GM21825 (cell line): ENCODE results near the gene ADGRB3.
"Not testable (repeated sequence)": the region's sequence is repeated elsewhere in the genome, so short reads cannot be mapped to it uniquely, and the experiment has no call there.

Experiments used
- ATAC-seq: cut with Tn5 transposase; IDR thresholded peaks from one replicate; pipeline ENCODE4 v1.9.1; 2021; ENCODE audit warnings: mild to moderate bottlenecking, moderate library complexity; ENCODE audit not compliant: unreplicated experiment

Gene ADGRB3

DNA sequence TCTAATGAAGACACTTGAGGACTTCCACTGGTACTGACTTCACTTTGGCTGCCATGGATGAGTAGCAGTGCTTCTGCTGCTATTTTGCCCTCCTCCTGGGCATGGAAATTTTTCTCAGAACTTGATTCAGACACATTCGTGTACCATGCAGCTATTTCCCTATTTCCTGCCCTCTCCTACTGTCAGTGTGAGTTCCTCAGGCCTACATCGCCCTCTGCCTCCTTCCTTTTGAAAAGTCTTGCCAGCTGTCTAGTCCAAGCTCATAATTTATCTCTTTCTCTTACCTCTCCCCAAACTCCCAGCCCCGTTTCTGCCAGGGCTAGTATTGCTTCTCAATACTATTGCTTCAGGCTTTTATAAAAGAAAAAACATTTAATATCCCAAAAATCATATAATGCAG lies 470.2 kb downstream of the ADGRB3 start:
- ATAC-seq: no peak

DNA sequence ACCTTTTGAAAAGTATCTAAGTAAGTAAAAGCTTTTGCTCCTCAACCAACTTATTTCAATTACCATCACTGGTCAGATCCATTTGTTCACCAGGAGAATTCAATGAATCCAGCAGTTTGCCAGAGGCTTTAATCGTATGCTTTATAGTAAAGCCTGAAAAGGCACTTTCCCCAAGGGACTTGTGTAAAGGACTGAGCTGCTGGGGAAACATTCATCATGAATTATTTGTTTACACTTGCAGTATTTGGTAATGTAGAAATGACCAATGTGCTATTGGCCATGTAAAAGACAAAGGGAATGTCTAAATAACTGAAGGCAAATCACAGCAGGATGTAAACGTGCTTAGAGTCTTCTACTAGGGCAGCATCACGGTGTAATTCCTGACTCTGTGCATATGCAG lies 471.4 kb downstream of the ADGRB3 start:
- no peak for ATAC-seq

DNA sequence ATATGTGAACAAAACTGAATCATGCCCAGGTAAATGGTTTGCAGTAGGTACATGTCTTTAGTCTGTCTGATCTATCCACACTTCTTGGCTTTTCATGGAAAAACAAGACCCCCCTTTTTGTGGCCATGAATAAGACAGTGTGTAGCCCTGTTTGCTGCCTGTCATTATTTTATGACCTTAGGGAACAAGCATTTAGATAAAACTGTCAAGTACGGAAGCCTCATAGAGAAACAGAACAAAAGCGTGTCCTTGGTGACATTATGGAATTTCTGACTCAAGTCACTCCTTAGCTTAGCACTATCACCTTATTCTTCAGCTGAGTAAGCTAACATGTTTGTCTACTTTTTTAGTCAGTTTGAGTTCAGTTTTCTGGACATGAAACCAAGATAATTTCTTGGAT lies 476.2 kb downstream of the ADGRB3 start:
- ATAC-seq: no peak

DNA sequence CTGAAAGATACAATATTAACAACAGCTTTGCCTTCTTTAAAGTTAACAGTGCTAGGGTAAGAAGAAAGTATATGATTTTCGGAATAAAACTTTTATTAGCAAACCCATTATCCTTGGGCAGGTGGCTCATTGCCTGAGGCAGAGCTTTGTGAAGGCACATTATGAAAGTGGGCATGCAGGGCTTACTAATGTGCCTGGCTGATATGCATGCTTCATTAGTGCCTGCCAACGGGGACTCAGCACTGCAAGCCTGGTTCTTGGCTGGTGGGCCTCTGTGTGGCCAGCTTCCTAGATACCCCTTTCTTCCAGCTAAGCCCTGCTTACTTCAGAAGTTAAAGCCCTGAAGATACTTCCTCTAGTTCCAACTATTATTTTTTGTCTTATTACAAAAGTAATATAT lies 481.6 kb downstream of the ADGRB3 start:
- no peak for ATAC-seq

DNA sequence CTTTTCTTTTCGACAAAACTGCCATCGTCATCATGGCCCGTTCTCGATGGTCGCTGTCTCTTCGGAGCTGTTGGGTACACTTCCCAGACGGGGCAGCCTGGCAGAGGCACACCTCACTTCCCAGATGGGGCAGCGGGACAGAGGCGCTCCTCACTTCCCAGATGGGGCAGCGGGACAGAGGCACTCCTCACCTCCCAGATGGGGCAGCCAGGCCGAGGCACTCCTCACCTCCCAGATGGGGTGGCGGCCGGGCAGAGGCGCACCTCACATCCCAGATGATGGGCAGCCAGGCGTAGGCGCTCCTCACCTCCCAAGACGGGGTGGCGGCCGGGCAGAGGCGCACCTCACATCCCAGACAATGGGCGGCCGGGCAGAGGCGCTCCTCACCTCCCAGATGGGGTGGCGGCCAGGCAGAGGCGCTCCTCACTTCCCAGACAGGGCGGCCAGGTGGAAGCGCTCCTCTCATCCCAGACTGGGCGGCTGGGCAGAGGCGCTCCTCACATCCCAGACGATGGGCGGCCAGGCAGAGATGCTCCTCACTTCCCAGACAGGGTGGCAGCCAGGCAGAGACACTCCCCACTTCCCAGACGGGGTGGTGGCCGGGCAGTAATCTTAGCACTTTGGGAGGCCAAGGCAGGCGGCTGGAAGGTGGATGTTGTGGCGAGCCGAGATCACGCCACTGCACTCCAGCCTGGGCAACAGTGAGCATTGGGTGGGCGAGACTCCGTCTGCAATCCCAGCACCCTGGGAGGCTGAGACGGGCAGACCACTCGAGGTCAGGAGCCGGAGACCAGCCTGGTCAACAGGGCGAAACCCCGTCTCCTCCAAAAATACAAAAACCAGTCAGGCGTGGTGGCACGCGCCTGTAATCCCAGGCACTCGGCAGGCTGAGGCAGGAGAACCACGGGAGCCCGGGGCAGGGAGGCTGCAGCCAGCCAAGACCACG lies 486.7 kb downstream of the ADGRB3 start:
- not testable (repeated sequence) for ATAC-seq

DNA sequence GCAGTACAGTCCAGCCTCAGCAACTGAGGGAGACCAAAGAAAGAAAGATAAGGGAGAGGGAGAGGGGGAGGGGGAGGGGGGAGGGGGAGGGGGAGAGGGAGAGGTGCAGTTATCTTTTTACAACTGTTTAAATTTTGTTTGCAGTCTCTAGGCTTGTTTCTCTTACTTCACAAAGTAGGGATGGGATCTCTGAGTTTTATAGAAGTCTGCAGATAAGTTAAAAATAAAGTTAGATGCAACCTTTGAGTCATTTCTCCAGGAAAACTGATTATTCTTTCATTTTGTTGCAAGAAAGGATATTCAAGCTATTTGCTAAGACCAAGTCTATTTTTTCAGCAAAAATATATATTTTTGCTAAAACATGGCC lies 487.3 kb downstream of the ADGRB3 start:
- no peak for ATAC-seq

DNA sequence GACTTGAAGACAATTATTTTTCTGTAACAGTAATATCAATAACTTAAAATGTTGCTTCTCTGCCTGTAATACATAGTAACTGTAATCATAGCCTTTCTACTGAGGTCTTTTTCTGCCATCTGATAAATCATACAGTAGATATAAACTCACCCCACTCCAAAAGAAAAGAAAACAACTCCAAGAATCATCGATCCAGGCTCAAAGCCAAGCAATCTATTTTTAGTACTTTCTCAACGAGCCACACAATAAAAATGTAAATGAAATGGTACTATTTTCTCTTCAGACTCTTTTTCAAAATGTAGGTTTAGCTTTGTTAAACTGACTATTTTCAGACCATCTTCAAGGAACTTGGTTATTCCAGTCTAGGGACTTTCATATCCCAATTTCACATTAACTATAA lies 493.3 kb downstream of the ADGRB3 start:
- ATAC-seq: no peak

DNA sequence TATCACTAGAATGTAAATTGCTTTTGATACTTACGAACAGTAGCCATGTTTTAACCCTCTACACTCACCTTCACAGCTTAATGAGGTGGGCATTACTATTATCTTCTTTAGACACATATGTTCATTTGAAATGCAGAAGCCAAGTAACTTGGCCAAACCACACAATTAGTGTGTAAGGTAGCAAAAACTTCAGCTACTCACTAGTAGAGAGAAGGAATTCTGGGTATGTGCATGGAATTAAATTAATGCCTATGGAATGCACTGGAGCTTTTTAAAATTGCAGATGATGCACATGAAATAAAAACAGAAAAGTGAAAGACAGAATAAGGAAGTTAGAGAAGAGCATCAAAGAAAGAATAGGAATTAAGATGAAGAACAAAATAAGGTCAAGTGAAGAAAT lies 494.0 kb downstream of the ADGRB3 start:
- no peak for ATAC-seq

DNA sequence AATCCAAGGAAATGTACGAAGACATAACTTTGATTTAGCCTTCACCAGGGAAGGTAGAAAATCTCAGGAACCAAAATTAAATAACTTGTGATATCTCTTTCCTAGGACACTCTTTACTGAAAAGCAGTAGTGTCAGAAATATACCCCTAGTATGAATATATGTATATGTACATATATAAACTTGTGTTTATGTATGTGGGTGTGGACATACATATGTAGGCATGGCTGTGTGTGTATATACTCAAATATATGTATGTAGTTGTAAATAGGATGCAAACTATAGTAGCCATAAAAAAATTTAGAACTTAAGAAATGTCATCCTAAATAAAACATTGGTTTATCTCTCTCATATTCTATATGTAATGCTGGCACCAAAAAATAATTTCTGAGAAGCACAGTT lies 500.8 kb downstream of the ADGRB3 start:
- no peak for ATAC-seq

DNA sequence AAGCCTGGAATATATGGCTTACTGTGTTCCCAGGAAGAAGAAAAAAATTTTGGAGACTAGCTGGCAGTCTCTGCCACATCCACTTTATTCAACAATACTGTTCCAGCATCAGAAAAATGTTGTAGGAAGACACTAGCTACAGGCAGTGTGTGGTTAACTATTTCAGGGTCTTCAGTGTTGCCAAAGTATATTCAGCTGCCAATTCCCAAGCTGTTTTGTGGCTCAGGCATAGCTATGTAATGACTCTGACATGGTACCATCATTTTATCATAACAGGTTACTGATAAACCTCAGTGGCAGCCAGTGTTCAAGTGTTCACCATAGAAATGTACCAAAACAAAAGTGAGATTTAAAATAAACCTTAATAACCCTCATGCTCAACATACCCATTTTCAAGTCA lies 503.1 kb downstream of the ADGRB3 start:
- no peak for ATAC-seq

DNA sequence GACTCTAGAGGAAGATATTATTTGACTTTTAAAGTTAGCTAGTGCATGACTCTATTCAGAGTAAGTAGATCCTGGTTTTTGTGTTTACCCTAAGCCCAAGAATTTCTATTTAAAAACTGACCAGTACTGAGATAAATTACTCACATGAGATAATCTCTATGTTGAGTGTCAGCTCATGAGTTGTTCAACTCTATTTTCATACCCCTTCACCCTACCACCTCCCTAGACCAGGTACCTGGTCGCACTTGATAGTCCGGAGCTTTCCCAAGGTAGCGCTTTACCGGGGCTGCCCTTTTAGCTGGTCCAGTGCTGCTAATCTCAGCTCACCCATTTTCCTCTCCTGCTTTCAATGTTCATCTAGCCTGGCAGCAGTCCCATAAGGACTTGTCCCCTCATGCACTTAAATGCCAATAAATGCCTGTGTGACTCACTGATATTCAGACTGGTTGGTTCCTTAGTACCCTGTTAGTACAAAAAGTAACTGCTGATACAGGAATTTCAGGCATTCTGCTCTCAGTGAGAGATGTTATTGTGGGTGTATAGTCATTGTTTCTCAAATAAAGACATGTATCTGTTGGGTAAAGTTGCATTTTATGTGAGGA lies 503.9 kb downstream of the ADGRB3 start:
- ATAC-seq: no peak

DNA sequence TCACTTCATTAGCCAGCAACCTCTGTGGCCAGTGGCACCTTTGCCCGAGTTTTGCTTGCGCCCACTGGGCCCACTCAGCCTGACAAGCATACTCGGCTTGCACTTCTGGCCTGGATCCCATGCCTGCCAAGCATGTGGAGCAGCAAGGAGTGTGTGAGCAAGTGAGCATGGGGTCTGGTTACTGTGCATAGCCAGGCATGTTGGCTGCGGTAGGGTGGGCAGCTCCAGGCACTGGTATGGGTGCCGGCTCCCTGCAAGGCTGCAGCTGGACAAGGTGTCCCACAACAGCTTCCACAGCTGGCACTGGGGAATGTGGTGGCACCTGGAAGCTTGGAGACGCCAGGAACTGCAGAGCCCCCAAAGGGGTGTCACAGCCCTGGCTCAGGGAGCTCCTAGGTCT lies 510.0 kb downstream of the ADGRB3 start:
- ATAC-seq: no peak

DNA sequence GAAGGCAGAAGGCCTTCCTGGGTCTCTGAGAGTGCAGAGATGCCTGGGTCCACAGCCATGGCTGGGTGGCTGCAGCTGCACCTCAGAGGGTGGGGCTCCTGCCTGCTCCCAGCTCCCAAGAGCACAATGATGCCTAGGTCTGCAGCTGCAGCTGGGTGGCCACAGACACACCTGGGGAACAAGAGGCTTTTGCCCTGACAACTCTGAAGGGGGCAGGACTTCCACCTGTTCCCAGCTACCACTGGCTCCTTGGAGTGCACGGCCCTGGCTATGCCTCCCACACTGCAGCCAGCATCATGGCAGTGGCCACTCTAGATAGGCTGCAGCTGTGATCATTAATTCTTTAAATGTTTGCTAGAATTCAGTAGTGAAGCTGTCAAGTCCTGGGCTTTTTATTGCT lies 511.3 kb downstream of the ADGRB3 start:
- ATAC-seq: no peak

DNA sequence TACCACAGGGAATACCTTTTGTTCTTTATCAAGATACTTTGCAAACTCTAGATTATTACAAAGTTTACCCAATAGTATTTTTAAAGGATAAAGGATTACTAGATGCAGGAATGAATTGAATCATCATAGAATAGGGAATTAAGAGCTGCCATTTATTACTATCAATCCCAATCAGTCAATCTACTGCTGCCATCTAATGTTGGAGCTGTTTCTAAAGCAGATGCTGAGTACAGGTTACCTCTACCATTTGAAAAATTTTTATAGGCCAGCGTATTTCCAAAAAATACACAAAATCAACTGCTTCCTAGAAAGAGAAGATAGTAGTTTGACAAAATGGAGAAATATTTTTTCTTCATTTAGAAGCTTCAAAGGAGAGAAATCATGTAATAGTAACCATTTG lies 520.4 kb downstream of the ADGRB3 start:
- ATAC-seq: no peak

DNA sequence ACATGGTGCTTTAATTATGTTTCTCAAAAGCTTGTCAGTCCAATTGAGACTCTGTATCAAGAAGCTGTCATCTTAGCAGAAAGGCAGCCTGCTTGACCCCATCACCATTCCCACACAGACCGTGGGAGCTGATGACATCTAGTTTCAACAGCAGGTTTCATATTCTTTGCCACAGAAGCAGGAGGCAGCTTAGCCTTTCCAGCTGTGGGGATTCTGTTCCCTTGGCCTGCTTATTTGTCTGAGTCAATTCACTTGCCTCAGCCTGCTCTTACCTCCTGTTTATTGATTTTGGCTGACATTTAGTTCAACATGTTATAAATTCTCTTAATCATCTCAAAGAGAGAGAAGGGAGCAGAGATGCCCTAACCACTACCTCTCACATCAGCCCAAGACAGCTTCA lies 527.7 kb downstream of the ADGRB3 start:
- no peak for ATAC-seq

DNA sequence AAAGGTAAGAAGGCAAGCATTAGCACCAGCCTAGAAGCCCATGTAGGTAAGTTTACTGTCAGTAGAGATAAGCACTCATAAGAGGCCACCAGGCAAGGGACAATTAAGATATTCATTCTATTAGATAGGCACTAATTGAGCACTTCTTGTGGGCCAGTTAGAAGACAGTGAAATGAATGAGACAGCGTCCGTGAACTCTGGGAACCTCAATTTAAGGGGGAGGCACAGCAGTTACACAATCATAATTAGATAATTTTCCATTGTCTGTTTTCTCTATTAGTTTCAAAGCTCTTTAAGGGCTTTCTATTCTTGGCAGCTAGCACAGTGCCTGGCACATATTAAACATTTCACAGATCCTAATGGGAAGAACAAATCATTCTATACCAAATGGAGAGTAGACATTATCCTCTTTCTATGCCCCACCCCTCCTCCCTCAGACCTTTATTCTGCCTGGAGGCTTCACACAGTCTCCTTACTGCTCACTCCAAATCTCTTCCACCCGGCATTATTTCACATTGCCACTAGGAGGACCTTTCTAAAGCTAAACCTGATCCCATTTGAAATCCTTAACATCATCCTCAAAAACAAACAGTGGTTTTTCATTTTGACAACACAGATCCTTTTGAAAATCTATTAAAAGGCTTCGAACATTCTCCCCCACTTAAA lies 529.6 kb downstream of the ADGRB3 start:
- ATAC-seq: no peak

DNA sequence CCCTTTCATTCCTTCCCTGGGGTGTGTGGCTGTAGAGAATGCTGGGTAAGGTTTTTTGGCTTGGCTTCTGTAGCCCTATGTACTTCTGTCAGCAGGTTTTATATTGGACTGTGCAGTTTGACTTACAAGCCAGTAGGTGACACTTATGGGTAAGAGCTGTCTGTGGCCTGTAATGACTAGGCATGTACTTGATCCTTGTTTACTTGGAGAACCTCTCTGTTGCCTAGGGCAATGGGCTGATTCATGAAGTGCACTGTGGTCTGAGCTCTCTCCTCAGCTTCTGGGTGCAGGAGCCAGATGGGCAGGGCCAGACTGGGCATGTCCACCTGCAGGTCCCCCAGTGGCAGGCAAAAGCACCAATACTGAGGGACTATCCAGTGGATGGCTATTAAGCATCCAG lies 544.6 kb downstream of the ADGRB3 start:
- ATAC-seq: no peak

DNA sequence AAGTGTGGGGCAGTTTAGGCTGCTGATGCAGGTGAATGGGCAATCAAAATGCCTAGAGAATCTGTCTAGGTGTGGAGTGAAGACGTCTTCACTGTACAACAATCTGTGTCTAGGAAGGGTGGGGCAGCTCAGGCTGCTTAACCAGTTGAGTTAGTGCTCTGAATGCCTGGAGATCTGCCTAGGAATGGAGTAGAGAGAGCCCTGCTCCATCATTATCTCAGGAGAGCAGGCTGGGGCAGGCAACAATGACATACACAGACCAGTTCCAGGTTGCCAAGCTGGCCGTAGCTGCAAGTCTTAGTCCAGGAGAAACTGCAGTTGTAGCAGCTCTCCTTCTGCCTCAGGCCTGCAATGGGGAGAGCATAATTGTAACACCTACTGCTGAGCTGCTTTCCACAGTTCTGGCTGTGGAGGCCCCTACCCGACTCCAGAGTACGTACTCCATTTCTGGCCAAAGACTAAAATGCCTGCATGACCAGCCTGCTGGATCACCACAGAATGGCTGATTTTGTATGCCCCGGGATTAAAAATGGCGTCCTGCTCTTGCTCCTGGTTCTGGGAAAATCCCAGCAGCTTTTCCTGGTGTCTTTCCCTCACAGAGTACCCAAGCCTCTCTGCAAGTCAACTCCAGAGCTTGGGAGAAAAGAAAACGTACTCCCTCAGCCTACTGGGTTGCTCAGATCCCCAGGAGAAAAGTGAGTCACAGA lies 545.4 kb downstream of the ADGRB3 start:
- ATAC-seq: no peak

DNA sequence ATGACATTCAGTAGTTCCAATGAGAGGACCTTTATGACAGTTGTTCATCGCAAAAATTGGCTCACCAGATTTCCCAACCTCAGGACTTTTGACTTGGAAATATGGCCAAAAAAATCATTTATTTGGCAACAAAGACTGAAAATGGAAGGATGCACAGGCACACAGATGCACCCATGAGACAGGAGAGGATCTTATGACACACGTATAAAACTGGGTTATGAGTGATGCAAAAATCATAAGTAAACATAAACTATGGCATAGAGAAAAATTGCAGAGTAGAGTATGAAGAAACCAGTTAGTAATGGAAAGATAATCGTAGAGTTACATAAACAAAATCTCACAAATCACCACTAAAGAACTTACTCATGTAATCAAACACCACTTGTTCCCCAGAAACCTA lies 546.9 kb downstream of the ADGRB3 start:
- ATAC-seq: no peak

DNA sequence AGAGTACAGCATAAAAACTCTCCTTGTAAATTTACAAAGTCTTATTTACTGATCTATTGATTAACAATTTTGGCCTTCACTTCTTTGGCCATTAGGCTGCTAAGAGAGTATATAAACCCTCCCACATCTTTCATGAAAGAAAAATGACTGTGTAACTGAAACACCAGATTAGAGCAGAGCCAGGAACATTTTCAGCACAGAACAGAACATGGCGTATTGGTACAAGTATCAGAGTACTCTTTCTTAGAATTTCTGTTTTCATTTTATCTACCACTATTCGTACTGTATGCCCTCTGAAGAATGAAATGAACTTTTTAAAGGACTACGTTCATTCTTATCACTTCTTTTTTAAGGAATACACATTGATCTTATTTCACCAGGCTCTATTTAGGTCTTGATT lies 550.2 kb downstream of the ADGRB3 start:
- ATAC-seq: no peak

DNA sequence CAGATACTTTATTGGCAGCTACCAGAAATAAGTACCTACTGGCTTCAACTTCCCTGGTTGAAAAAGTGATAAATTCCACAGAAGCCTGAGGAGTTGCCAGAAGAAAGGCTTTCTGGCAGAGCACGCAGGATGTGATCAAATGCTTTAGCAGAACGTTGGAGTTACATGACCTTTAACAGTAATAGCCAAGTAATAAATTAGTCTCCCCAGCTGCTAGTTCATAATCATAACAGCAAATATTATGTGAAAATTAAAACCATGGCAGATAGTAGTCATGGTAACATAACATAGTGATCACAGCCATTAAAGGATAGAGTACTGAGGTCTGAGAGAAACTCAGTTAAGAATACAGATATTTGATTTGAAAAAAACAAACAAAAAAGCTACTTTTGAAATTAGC lies 567.7 kb downstream of the ADGRB3 start:
- ATAC-seq: no peak
